HT1080 (cell line): Measurements from ENCODE around the gene BAZ1A. TPM values are rescaled to one million over a fixed set of nuclear protein-coding genes. Genes with fewer than 3 reads are reported as not detected.
A peak's percentile ranks its signal among the peaks of the same experiment; 100 is the strongest.

ENCODE experiments used
- DNase-seq: peaks from one replicate; pipeline ENCODE4 v3.0.0-alpha.2; 2015; ENCODE audit warnings: low read depth
- small RNA-seq: library from RNA; depleted of rRNA; stranded (forward); fragments of <200 nt; gene quantifications from one replicate; pipeline ENCODE3, GENCODE V24; 2014
- total RNA-seq: library from RNA; depleted of rRNA; stranded (reverse); fragments of >200 nt; shearing (Covaris generic); gene quantifications from 2 replicates; pipeline ENCODE4 v1.2.3, GENCODE V29; 2014; rRNA removed

BAZ1A gene
- total RNA-seq, 1 experiment from 2014 or later: 27.4 TPM

DNA sequence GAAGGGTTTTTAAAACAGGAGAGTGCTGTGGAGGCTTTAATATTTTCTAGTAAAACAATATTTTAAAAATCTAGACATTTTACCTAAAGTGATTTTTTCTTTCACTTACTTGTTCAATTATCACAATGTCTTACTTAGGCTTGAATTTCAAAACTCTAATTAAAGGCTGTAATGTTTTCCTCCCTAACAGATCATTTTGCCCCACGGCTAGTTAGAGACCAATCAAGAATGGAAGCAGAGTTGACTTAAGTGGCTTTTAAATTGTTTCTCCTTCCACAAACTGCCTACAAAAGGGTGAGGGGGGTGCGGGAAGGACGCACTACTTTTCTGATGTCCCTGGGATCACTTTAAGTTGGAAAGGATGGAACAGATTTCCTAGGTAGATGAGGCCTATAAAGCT lies 151.3 kb downstream of the BAZ1A start:
- DNase-seq: no peak

DNA sequence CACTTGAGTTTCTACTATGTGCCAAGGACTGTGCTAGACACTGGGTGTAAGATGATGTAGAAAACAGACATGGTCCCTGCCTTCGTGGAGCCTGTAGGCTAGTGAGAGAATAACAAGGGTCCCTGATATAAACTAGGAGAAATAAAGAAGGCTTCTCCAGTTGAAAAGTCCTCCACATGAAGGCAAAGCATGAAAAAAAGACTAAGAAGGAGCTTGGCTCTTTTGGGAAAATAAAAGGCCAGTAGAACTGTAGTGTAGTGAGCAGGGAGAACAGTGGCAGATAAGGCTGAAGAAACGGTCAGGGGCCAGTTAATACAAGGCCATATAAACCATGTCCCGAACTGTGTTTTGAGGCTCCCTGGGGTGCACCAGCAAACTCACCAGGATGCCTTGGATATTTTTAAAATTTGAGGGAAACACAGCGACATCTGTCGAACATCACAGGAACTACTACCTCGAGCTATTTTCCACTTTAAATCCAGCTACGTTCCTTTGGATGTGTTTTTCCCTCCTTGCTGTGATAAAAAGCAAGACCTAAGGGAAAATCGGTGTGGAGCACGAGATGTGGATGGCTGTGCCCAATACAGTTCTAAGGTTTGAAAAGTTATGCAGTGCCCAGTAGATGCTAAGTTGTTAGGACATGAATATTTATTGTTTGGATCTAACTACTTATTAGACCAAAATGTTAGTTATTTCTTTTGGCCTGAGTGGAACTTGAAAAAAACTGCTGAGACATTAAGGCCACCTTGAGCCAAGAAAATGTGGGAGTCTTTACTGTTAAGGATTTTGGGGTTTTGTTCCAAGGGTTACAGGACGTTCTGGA lies 152.2 kb downstream of the BAZ1A start:
- DNase-seq: peak; percentile 75

DNA sequence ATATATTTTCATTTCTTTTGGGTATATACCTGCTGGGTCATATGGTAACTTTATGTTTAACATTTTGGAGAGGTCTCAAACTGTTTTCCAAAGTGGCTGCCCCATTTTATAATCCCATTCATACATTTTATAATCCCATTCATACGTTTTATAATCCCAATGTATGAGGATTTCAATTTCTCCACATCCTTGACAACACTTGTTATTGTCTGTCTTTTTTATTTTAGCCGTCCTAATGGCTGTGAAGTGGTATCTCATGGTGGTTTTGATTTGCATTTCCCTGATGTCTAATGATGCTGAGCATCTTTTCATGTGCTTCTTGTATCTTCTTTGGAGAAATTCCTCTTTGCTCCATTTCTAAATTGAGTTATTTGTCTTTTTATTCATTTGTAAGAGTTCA lies 154.0 kb downstream of the BAZ1A start:
- DNase-seq: no peak

DNA sequence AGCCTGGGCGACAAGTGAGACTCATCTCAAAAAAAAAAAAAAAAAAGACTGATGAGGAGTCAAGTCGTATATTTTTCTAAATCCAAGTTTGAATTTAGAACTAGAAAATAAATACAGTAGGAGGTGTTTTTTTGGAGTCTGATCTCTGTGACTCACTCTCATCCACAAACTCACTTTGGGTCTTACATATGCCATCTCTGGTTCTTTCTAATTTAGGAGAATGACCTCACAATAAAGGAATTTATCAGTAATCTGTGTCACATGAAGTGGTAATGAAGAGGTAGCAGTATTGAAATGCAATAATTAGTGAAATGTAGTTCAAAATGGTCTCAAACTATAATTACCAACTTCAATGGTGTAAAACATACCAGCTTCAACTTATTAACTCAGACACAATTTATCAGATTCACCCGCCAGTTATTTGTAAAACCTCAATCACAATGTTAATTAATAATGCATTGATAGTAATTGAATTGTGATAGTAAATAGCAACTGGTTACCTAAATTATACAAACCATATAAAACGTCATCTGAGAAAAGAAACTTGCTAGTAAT lies 156.3 kb downstream of the BAZ1A start:
- DNase-seq: peak; percentile 65

DNA sequence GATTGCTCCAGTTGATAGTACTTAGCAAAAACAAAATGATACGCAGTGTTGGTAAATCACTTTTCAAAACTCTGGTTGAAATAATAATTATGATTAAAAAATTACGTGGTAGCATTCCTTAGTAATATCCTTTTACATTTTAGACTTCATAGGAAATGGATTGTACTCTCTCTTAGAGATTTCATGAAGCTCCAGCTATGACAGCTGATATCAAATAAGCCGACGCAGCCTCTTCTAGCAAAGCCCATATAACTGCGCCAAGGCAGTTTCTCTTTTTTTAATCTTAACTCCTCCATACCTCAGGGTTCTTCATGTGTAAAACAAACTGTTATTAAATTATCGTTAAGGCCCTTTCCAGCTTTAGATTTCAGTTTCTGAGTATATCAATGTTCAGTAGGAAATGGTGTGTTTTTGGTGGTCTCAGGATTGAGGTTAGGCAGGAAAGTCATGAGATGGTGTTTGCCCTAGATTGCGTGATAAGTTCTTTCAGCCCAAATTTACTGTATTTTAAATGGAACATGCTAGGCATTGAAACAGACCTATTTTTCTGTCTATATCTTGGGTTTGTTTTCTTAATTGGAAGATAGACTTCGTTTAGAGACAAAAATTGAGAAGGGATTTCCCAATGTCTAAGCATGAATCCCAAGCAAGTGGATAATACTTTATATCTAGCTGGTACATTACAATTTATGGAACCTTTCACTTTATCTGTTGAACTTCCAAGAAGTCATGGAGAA lies 159.9 kb downstream of the BAZ1A start:
- DNase-seq: no peak

DNA sequence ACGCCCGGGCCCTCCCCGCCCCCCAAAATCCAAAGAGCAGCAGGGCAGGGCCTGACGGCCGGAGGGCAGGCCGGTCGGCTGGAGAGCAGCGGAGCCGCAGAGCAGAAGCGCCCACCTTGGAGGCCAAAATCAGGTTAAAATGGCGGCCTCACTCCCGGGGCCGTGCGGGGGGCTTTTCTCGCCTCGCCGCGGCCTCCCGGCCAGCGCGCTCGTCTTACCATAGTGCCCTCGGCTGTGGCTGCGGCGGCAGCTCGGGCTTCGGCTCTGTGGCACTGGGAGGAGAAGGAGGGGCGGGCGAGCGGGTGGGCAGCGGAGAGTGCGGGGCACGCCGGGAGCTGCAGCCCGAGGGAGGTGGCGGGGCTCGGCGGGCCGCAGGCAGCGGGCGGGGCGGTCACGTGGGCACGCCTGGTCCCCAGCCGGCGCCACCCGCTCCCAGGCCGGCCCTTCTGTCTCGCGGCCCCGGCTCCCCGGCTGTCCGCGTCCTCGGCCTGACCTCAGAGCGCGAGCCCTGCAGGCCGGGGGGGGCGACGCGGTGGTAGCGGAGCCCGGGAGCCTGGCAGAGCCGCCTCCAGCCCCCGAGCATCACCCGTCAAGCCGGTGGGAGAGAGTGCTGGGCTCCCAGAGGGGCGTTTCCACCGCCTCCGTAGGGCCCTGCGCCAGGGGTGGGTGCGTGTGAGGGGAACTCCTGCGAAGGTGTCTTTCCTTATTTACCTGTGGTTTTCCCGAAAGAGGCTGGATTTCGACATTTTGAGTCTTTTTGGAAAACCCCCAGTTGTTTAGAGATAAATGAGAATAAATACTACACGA lies 160.6 kb downstream of the BAZ1A start, which contains the start of gene CFL2:
Gene CFL2, minus strand, starts transcription at position 274 of the 807 bp plus-strand sequence. Its CDS starts 53 bp downstream, at position 221.
- DNase-seq: peak; percentile 79

DNA sequence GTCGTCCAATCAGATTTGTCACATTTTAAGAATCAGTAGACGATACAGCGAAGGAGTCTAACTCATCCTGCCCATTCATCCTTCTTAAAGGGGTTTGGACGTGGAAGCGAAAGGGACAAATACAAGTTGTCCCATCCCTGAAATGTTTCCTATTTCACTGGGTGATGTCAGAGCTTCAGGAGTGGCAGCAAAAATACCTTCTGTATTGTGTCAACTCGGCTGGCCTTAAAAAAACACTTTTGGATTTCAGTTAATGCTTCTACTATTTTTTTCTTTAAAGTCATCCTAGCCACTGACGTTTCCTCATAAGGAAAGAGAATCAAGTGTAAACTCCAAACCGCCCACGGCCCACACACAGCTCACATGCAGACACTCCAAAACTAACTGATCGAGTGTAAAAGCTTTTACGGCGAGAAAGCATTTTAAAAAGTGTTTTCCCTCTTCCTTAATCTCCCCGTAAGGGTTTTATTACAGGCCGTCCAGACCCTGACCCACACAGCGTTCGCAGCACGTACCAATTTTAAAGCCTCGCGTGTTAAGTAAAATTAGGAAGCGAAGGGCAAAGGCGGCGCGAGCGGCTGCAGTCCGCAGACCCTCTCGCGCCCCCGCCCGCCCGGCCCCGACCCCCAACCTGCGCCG lies 161.4 kb downstream of the BAZ1A start:
- DNase-seq: peak; percentile 60

DNA sequence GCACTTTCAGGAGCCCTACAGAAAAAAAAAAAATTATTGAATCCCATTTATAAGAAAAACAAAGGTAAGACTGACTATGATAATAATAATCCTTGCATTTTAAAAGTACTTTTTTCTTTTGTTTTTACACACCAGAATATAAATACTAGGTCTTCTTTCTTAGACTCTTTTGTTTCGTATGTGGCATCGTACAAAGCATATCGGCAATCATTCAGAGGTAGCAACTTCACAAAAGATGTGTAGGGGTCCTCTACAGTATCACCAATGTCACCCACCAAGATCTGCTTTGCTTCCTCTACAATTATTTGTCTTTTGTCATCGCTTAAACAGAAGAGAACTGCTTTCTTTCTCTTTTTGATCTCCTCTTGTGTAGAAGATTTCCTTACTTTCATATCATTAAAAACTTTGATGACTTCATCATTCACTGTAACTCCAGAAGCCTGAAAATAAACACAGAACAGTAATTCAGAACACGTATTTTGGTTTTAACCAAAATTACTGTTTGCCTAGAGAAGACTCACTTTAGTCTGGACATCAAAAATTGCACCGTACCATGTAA lies 162.0 kb downstream of the BAZ1A start:
- no peak for DNase-seq

DNA sequence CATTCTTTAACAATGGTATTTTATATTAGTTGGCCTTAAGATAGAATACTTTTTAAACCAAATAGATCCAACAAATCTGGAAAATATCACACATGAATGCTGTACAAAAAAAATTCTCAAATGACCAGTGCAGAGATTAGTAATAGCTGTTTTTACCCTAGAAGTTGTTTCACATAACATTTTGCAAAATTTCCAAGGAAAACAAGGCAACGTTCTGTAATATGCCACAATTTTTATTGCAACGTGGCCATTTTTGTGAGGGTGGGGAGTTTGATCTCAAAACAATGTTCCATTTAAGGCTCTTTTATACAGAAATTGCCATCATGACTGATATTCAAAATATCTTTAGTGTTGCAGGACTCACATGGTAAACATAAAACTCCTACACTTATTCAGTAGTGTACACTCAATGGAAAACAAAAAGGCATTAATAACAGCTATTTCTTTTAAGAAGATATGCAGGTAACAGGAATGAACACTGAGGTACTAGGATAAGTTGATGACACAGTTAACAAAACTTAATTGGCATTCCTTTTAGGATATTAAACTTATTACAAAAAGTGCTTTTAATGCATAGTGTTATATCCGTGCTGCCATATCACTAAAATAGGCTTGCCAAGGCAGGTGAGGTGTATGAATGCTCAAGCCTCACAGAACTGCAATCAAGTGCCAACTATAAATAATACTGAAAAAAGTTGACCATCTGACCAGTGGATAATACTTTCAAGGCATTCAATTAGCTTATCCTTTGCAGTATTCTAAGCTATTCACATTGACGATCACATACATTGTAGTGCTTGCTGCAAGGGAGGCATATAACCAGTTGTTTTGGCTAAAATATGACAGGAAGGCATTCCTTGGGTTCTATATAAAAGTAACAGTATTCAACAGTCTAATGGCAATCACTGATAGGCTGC lies 163.1 kb downstream of the BAZ1A start:
- DNase-seq: no peak

DNA sequence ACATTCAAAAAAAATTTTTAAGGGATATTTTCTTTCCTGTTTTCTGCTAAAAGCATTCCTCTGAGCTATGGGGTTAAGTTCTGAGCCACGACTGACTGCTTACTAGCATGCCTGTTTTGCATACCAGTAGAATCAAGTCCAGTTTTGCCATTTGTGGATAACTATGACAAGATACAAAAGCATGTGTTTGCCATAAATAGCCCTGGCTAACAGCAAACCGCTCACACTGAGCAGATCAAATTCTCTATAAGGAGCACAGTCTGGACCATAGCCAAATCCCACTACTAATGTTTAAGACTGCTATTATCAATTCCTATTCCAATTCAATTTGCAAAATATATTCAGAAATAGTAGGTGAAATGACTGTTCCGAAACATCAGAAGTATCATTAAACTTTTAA lies 164.0 kb downstream of the BAZ1A start:
- DNase-seq: peak; percentile 64

DNA sequence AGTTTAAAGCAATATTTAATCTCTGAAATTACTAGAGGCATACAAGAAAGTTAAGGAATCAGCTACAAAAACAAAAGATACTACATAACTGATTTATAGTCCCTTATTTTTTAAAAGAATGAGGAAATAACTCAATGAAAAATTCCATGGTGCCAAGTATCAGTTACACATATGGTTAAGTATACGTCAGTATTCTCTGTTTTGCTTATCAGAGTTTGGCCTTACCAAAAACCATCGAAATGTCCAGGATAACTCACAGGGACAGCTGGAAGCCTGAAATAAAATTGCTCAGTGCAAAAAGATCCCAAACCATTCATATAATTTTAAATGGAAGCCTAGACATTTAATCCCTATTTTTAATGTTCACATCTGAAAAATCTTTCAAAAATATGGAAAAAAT lies 164.4 kb downstream of the BAZ1A start:
- DNase-seq: no peak

DNA sequence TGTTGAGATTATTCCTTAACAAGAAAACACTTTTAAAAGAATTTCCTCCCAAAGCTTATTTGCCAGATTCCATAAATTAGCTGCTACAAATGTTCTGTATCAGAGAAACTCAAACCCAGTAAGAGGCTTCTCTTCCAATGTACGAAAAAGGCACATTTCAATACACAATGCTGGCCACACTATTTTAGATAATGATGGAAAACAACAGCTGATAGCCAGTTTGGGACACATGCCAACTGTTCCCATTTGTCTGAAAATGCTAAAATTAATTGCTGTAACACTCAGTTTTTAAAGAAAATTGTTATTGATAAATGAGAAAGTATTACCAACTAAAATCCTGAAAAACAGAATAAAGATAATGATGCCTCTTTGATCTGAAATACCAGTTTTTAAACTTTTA lies 165.2 kb downstream of the BAZ1A start:
- DNase-seq: no peak

DNA sequence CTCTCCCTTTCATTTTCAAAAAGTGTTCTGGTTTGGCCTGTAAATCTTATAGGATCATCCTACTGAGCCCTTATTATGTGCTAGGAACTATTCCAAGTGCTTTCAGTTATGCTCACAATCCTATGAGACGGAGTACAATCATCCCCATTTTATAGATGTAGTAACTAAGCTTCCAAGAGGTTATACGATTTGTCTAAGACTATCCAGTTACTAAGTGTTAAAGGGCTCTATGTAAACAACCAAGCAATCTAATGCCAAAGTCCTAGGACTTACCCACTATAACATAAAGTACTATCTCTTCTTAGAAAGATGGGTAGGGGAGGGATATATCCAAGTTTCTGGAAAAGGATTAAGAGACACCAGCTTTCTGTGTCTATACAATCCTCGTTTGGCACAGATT lies 167.4 kb downstream of the BAZ1A start:
- DNase-seq: no peak

Small RNA genes within 50 kb of the gene (small RNA-seq; reads per million reads assigned to genes)
- gene AL121603.1: not detected
- gene RNU7-41P: 0.07 reads per million

Other genes starting within 250 kb of the BAZ1A start
- gene SNX6, start 245.2 kb downstream of the BAZ1A start, total RNA-seq: 70.3 and 80.4 TPM in 2 replicates
- gene CFL2, start 160.8 kb downstream of the BAZ1A start, total RNA-seq: 80.8 and 132 TPM in 2 replicates
- 62.0 and 66.1 TPM in 2 replicates for gene SRP54, start 107.6 kb upstream of the BAZ1A start, total RNA-seq
- gene FAM177A1, start 170.9 kb upstream of the BAZ1A start, total RNA-seq: 32.7 and 47.5 TPM in 2 replicates
- gene PPP2R3C, start 246.6 kb upstream of the BAZ1A start, total RNA-seq: 20.8 and 24.2 TPM in 2 replicates
- gene PRORP, start 247.2 kb upstream of the BAZ1A start, total RNA-seq: 28.0 and 33.3 TPM in 2 replicates